PFSK-1 (cell line): ENCODE results near the gene TULP4.

Experiments
- FOXP2 ChIP-seq: optimal IDR thresholded peaks from 2 replicates; pipeline ENCODE3; 2011; ENCODE audit warnings: borderline replicate concordance, control low read depth, inconsistent platforms; ENCODE audit not compliant: insufficient read depth; ENCODE audit errors: extremely low read length, extremely low read depth
- POLR2AphosphoS5 ChIP-seq: IDR thresholded peaks from 2 replicates; pipeline ENCODE4 v1.6.1; 2012; ENCODE audit warnings: low read depth, mild to moderate bottlenecking, control low read depth, low read length, moderate library complexity
- SIN3A ChIP-seq: IDR thresholded peaks from 2 replicates; pipeline ENCODE4 v1.6.1; 2012; ENCODE audit warnings: mild to moderate bottlenecking, low read length, moderate library complexity, borderline replicate concordance; ENCODE audit not compliant: insufficient read depth
- TAF1 ChIP-seq: IDR thresholded peaks from 2 replicates; pipeline ENCODE4 v1.6.1; 2012; ENCODE audit warnings: low read length, control low read depth, borderline replicate concordance; ENCODE audit not compliant: insufficient read depth
- TF ChIP-seq, protein P1 (sequence below), 2 experiments: IDR thresholded peaks; 2 replicates each; pipeline versions ENCODE4 v1.6.1 to v1.8.0; 2011 to 2012; ENCODE audit warnings: low read depth in 2 of 2, low read length in 2 of 2, control low read depth in 1 of 2, inconsistent platforms in 1 of 2, mild to moderate bottlenecking in 1 of 2, moderate library complexity in 1 of 2; ENCODE audit not compliant: insufficient read depth in 1 of 2

Gene TULP4

GRCh38 chr6:158268361-158269147 lies 43.7 kb upstream of the TULP4 start:
- TF ChIP-seq FOXP2 = no peak

- TF ChIP-seq, protein P1, sequence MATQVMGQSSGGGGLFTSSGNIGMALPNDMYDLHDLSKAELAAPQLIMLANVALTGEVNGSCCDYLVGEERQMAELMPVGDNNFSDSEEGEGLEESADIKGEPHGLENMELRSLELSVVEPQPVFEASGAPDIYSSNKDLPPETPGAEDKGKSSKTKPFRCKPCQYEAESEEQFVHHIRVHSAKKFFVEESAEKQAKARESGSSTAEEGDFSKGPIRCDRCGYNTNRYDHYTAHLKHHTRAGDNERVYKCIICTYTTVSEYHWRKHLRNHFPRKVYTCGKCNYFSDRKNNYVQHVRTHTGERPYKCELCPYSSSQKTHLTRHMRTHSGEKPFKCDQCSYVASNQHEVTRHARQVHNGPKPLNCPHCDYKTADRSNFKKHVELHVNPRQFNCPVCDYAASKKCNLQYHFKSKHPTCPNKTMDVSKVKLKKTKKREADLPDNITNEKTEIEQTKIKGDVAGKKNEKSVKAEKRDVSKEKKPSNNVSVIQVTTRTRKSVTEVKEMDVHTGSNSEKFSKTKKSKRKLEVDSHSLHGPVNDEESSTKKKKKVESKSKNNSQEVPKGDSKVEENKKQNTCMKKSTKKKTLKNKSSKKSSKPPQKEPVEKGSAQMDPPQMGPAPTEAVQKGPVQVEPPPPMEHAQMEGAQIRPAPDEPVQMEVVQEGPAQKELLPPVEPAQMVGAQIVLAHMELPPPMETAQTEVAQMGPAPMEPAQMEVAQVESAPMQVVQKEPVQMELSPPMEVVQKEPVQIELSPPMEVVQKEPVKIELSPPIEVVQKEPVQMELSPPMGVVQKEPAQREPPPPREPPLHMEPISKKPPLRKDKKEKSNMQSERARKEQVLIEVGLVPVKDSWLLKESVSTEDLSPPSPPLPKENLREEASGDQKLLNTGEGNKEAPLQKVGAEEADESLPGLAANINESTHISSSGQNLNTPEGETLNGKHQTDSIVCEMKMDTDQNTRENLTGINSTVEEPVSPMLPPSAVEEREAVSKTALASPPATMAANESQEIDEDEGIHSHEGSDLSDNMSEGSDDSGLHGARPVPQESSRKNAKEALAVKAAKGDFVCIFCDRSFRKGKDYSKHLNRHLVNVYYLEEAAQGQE (IDR thresholded peaks at IDR 0.05; ENCODE audit: insufficient read depth in 1 of 2, low read depth in 2 of 2, low read length in 2 of 2) = no peak
- TF ChIP-seq TAF1 (no peak), SIN3A (no peak), FOXP2 (no peak), POLR2AphosphoS5 (no peak)
These were observed 42.6 kb upstream of the TULP4 start for GRCh38 chr6:158269657-158270056.

DNA sequence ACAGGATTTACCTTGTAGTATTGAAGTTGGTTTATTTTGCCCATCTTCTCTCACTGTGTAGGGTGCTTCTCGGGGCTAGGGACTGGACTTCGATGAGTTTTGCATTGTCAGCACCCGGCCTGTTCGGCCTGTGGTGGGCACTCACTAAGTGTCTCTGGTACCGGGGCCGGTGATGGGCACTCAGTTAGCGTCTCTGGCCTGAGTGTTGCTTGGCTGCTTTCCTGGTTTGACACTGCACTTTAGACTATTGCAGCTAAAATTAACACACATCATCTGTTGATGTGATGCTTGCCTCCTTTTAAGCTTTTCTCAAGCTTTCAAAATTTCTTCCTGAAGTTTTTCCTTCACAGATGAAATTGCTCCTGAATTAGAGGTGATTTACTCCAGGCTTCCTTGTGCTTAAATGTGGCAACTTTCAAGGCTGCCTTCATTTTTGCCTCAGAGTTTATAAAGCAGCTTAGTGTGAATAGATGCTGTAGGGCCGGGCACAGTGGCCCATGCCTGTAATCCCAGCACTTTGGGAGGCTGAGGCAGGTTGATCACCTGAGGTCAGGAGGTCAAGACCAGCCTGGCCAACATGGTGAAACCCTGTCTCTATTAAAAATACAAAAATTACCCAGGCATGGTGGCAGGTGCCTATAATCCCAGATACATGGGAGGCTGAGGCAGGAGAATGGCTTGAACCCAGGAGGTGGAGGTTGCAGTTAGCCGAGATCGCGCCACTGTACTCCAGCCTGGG lies 41.7 kb upstream of the TULP4 start:
- TF ChIP-seq, protein P1 (IDR thresholded peaks at IDR 0.05; ENCODE audit: insufficient read depth in 1 of 2, low read depth in 2 of 2, low read length in 2 of 2) = no peak
- TF ChIP-seq SIN3A (no peak), TAF1 (no peak), POLR2AphosphoS5 (no peak), FOXP2 (no peak)

DNA sequence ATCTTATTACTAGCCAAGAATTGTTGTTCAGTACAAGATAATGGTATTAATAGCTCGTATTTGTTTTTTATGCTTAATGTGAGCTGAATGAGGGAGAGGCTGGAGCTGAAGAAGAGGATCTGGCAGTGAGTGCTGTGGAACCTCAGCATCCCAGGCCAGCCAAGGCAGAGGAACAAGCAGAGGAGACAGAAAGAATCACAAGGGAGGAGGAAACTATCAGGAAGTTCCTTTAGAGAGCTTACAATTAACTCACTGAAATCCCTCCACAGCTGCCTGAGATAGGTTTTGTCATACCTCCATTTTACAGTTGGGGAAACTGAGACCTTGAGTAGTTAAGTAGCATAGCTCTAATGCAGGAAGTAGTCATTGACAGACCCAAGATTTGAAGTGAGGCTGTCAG lies 39.9 kb upstream of the TULP4 start:
- TF ChIP-seq POLR2AphosphoS5 = no peak
- no peak for TF ChIP-seq SIN3A
- no peak for TF ChIP-seq TAF1
- no peak for TF ChIP-seq FOXP2
- TF ChIP-seq, protein P1 (IDR thresholded peaks at IDR 0.05; ENCODE audit: insufficient read depth in 1 of 2, low read depth in 2 of 2, low read length in 2 of 2) = no peak

DNA sequence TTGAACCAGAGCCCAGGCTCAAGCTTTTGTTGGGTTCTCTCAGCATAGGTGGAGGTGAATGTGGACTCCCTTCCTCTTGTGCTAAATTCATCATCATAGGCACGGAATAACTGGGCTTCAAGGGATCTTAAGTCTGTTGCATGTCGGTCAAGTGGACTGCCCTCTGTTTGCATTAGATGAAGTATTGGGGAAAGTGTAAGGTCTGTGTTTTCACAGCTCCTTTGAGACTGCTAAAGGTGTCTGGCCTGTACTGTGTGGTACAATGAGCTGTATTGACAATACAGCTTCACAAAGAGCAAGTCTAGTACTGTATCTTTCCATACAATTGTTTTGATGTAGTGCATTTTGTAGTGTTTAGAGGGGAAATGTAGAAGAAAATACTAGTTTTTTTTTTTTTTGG lies 34.3 kb upstream of the TULP4 start:
- no peak for TF ChIP-seq TAF1
- TF ChIP-seq SIN3A = no peak
- TF ChIP-seq, protein P1 (IDR thresholded peaks at IDR 0.05; ENCODE audit: insufficient read depth in 1 of 2, low read depth in 2 of 2, low read length in 2 of 2) = no peak
- no peak for TF ChIP-seq FOXP2
- TF ChIP-seq POLR2AphosphoS5 = no peak
